ENCODE measurements around the gene APC.

GRCh38 chr5:112694853-112695709 is 42.6 kb upstream of the APC start:
- TF ChIP-seq CTCF (IDR thresholded peaks at IDR 0.05) (no peak), REST (IDR thresholded peaks at IDR 0.05; ENCODE audit: insufficient read depth in 1 of 2, low read depth in 2 of 2, low read length in 1 of 2) (no peak)
